Calu3 (cell line): ENCODE results near the gene NRG3. TPM values are rescaled to one million over a fixed set of nuclear protein-coding genes. Genes with fewer than 3 reads are reported as not detected.

ENCODE experiments used
- BruUV-seq: library from RNA; stranded (reverse); fragments of 400-500 nt; replicated peaks from 2 replicates; lab custom pipeline; 2021; lab: Mats Ljungman, UMichigan
- CTCF ChIA-PET: fragments of 300-600 bp; sonication (Branson Sonifier 250); formaldehyde crosslinking; loops from one replicate; lab custom pipeline; 2022; ENCODE audit warnings: antibody characterized with exemption; lab: Charles Lee
- DNase-seq: peaks from one replicate; pipeline ENCODE4 v3.0.0; 2022
- H3K27ac Mint-ChIP-seq: one replicate; pipeline ENCODE4 v1.8.0; 2022; ENCODE audit warnings: mixed read lengths; ENCODE audit not compliant: unreplicated experiment
- H3K27me3 Mint-ChIP-seq: one replicate; pipeline ENCODE4 v1.8.0; 2022; ENCODE audit warnings: mixed read lengths; ENCODE audit not compliant: unreplicated experiment
- H3K36me3 Mint-ChIP-seq: one replicate; pipeline ENCODE4 v1.8.0; 2022; ENCODE audit warnings: mild to moderate bottlenecking, moderate library complexity, mixed read lengths; ENCODE audit not compliant: insufficient read depth, unreplicated experiment
- H3K4me1 Mint-ChIP-seq: one replicate; pipeline ENCODE4 v1.8.0; 2022; ENCODE audit warnings: mild to moderate bottlenecking, low read depth, mixed read lengths; ENCODE audit not compliant: unreplicated experiment
- H3K4me3 Mint-ChIP-seq: one replicate; pipeline ENCODE4 v1.8.0; 2022; ENCODE audit warnings: mild to moderate bottlenecking, low read depth, moderate library complexity, mixed read lengths; ENCODE audit not compliant: unreplicated experiment
- H3K9me3 Mint-ChIP-seq: one replicate; pipeline ENCODE4 v1.8.0; 2022; ENCODE audit warnings: low read depth, mixed read lengths; ENCODE audit not compliant: unreplicated experiment
- CTCF ChIP-seq: fragments of 200-600 bp; IDR thresholded peaks from one replicate; pipeline ENCODE4 v1.8.0; 2022; ENCODE audit warnings: antibody characterized with exemption; ENCODE audit not compliant: unreplicated experiment
- intact Hi-C: fragments of 100-400 bp; cut with micrococcal nuclease; formaldehyde crosslinking; loops from one replicate; pipeline ENCODE4 v1.10.0; 2022; ENCODE audit not compliant: unreplicated experiment
- total RNA-seq: library from RNA; stranded (reverse); gene quantifications from 2 replicates; pipeline ENCODE4 v1.2.3, GENCODE V29; 2022

NRG3 gene
- total RNA-seq, 1 experiment from 2014 or later = 46.3 TPM

- Mint-ChIP-seq H3K27ac (no peak overlapping the region), H3K27me3 (no peaks in the 10 kb centered on the region), H3K4me1 (no peaks in the 10 kb centered on the region), H3K9me3 (no peaks in the 10 kb centered on the region), H3K4me3 (no peak overlapping the region), H3K36me3 (no peaks in the 10 kb centered on the region)
- no peak for DNase-seq
- CTCF ChIA-PET = interaction anchor here (0.7 kb wide), 2 partner anchors 102 to 562 kb away, joined by 4 to 5 read pairs; no protein-coding TSS in a partner anchor
- intact Hi-C loops = no loop called here
- no peak for TF ChIP-seq CTCF
- BruUV-seq = no TSS peak
Measured at GRCh38 chr10:82597840-82598239, 722.8 kb downstream of the NRG3 start.

- CTCF ChIA-PET = no interaction called here
- H3K4me1 Mint-ChIP-seq = no peaks in the 10 kb centered on the region
- peaks cover 6% of the 10 kb centered on the region for H3K9me3 Mint-ChIP-seq
- no peaks in the 10 kb centered on the region for H3K27me3 Mint-ChIP-seq
- no peaks in the 10 kb centered on the region for H3K36me3 Mint-ChIP-seq
- intact Hi-C loops = no loop called here
- DNase-seq = no peak
- BruUV-seq = no TSS peak
- H3K27ac Mint-ChIP-seq = no peak overlapping the region
- no peak overlapping the region for H3K4me3 Mint-ChIP-seq
- no peak for TF ChIP-seq CTCF
Measured at GRCh38 chr10:82609845-82610244, 734.9 kb downstream of the NRG3 start.

- H3K4me3 Mint-ChIP-seq = no peak overlapping the region
- H3K9me3 Mint-ChIP-seq = no peaks in the 10 kb centered on the region
- intact Hi-C loops = no loop called here
- no TSS peak for BruUV-seq
- DNase-seq = no peak
- H3K27me3 Mint-ChIP-seq = no peaks in the 10 kb centered on the region
- no peaks in the 10 kb centered on the region for H3K4me1 Mint-ChIP-seq
- H3K36me3 Mint-ChIP-seq = no peaks in the 10 kb centered on the region
- no peak overlapping the region for H3K27ac Mint-ChIP-seq
- CTCF ChIA-PET = no interaction called here
- no peak for TF ChIP-seq CTCF
Measured at GRCh38 chr10:82618007-82618406, 743.0 kb downstream of the NRG3 start.

GRCh38 chr10:82621680-82622079 lies 746.7 kb downstream of the NRG3 start:
- no peak for TF ChIP-seq CTCF
- H3K36me3 Mint-ChIP-seq = no peaks in the 10 kb centered on the region
- no peak overlapping the region for H3K4me3 Mint-ChIP-seq
- no peak overlapping the region for H3K27ac Mint-ChIP-seq
- CTCF ChIA-PET = no interaction called here
- no peaks in the 10 kb centered on the region for H3K9me3 Mint-ChIP-seq
- H3K27me3 Mint-ChIP-seq = no peaks in the 10 kb centered on the region
- BruUV-seq = no TSS peak
- H3K4me1 Mint-ChIP-seq = no peaks in the 10 kb centered on the region
- no peak for DNase-seq
- intact Hi-C loops = no loop called here
